Esophagus muscularis mucosa (tissue), 4 donors: ENCODE data around the gene CTSO. TPM values are rescaled to one million over a fixed set of nuclear protein-coding genes. Genes with fewer than 3 reads are reported as not detected.

Experiments
- DNase-seq: peaks from one replicate; pipeline ENCODE4 v3.0.0-alpha.2; 2017; ENCODE audit errors: extremely low spot score
- H3K27ac ChIP-seq, 4 donors: fragments of 200-600 bp; sonication (generic); replicated peaks in 1 of 4; 1 replicate in 3 of 4; 2 replicates in 1 of 4; pipeline ENCODE4 v1.5.1; 2016 to 2019; ENCODE audit warnings: mild to moderate bottlenecking in 1 of 4
- H3K27me3 ChIP-seq, 4 donors: fragments of 200-600 bp; sonication (generic); one replicate each; pipeline versions ENCODE4 v1.5.1 to v1.6.0; 2016 to 2019
- H3K36me3 ChIP-seq, 4 donors: fragments of 200-600 bp; sonication (generic); one replicate each; pipeline ENCODE4 v1.5.1; 2016 to 2019
- H3K4me1 ChIP-seq, 4 donors: fragments of 200-600 bp; sonication (generic); one replicate each; pipeline ENCODE4 v1.5.1; 2016 to 2019
- H3K4me3 ChIP-seq, 4 donors: fragments of 200-600 bp; sonication (generic); 1 replicate in 2 of 4; 2 replicates in 2 of 4; pipeline ENCODE4 v1.5.1; 2016 to 2019; ENCODE audit warnings: mild to moderate bottlenecking in 4 of 4, moderate library complexity in 1 of 4
- H3K9me3 ChIP-seq, 4 donors: fragments of 200-600 bp; sonication (generic); 1 replicate in 3 of 4; 2 replicates in 1 of 4; pipeline ENCODE4 v1.5.1; 2016 to 2019
- EP300 ChIP-seq: sonication (generic); formaldehyde crosslinking; IDR thresholded peaks from one replicate; pipeline ENCODE4 v1.6.1; 2017; ENCODE audit warnings: antibody characterized with exemption
- POLR2A ChIP-seq: fragments of 450-650 bp; IDR thresholded peaks from one replicate; pipeline ENCODE4 v1.6.1; 2017; ENCODE audit warnings: antibody characterized with exemption, moderate library complexity, mild to moderate bottlenecking, low read depth
- POLR2AphosphoS5 ChIP-seq, 2 donors: sonication (generic); formaldehyde crosslinking; IDR thresholded peaks; one replicate each; pipeline ENCODE4 v1.6.1; 2017; ENCODE audit warnings: antibody characterized with exemption in 2 of 2
- whole genome bisulfite sequencing: methylation state at CpG from one replicate; pipeline ENCODE4 v1.1.5; 2018; 5-methylcytosine and 5-hydroxymethylcytosine counted together
- intact Hi-C: fragments of 100-400 bp; cut with DNase I; formaldehyde crosslinking; loops from one replicate; pipeline ENCODE4 v1.15.1; 2023
- total RNA-seq, 4 donors: library from RNA; depleted of rRNA; stranded (reverse); fragments of >200 nt; gene quantifications; one replicate each; pipeline versions ENCODE4 v1.1.0 to v1.2.1, GENCODE V29; 2016
- TF ChIP-seq, protein P1 (sequence below), 3 experiments: fragments of 200-600 bp in 2 of 3; fragments of 450-650 bp in 1 of 3; sonication (generic) in 2 of 3; IDR thresholded peaks; one replicate each; pipeline ENCODE4 v1.5.1; 2017 to 2019; ENCODE audit warnings: antibody characterized with exemption in 3 of 3, mild to moderate bottlenecking in 2 of 3, moderate library complexity in 1 of 3

The CTSO gene
- total RNA-seq, 4 donors from 2014 or later = 18.8 to 22.8 (median 21.3) TPM

GRCh38 chr4:155885666-155886065, 68.0 kb downstream of the CTSO start:
- peaks cover 0 to 13% (median 0%) of the 10 kb centered on the region in 4 donors for H3K4me1 ChIP-seq
- H3K36me3 ChIP-seq = no peaks in the 10 kb centered on the region
- WGBS = 72% methylated on average over 6 of the region's 6 CpGs
- intact Hi-C loops = no loop called here
- no peak for DNase-seq
- TF ChIP-seq POLR2AphosphoS5 (IDR thresholded peaks at IDR 0.05) (no peak), EP300 (no peak), POLR2A (no peak)
- TF ChIP-seq, protein P1, sequence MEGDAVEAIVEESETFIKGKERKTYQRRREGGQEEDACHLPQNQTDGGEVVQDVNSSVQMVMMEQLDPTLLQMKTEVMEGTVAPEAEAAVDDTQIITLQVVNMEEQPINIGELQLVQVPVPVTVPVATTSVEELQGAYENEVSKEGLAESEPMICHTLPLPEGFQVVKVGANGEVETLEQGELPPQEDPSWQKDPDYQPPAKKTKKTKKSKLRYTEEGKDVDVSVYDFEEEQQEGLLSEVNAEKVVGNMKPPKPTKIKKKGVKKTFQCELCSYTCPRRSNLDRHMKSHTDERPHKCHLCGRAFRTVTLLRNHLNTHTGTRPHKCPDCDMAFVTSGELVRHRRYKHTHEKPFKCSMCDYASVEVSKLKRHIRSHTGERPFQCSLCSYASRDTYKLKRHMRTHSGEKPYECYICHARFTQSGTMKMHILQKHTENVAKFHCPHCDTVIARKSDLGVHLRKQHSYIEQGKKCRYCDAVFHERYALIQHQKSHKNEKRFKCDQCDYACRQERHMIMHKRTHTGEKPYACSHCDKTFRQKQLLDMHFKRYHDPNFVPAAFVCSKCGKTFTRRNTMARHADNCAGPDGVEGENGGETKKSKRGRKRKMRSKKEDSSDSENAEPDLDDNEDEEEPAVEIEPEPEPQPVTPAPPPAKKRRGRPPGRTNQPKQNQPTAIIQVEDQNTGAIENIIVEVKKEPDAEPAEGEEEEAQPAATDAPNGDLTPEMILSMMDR (IDR thresholded peaks at IDR 0.05) = no peak
- no peak overlapping the region for H3K27ac ChIP-seq
- H3K4me3 ChIP-seq = no peak overlapping the region
- no peaks in the 10 kb centered on the region for H3K27me3 ChIP-seq
- no peaks in the 10 kb centered on the region for H3K9me3 ChIP-seq

DNA sequence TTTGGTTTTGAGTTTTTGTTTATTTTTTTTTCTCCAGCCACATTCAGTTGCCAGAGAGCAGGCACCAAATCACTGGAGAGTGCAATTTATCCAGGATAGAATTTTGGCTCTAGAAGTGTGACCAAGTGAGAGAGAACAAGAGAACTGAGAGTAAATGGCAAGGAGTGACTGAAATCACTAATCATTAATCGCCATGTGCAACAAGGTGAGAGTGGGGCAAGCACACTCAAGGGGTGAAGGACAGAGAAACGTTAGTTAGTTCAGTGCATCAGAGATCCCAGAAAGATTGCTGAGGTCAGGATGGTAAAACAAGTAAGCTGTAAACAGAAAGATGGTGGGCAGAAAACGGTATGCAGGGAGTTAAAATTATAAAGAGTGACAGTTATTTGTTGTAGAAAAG, 69.8 kb downstream of the CTSO start:
- Histone ChIP-seq H3K27me3 (no peaks in the 10 kb centered on the region), H3K9me3 (no peaks in the 10 kb centered on the region), H3K36me3 (no peaks in the 10 kb centered on the region), H3K4me1 (peaks cover 0 to under 1% (median 0%) of the 10 kb centered on the region in 4 donors), H3K4me3 (no peak overlapping the region), H3K27ac (no peak overlapping the region)
- whole genome bisulfite sequencing = 81% methylated on average over 3 of the region's 3 CpGs
- DNase-seq = no peak
- intact Hi-C loops = no loop called here
- TF ChIP-seq EP300 = no peak
- no peak for TF ChIP-seq POLR2AphosphoS5 (IDR thresholded peaks at IDR 0.05)
- TF ChIP-seq, protein P1 (IDR thresholded peaks at IDR 0.05) = no peak
- TF ChIP-seq POLR2A = no peak

DNA sequence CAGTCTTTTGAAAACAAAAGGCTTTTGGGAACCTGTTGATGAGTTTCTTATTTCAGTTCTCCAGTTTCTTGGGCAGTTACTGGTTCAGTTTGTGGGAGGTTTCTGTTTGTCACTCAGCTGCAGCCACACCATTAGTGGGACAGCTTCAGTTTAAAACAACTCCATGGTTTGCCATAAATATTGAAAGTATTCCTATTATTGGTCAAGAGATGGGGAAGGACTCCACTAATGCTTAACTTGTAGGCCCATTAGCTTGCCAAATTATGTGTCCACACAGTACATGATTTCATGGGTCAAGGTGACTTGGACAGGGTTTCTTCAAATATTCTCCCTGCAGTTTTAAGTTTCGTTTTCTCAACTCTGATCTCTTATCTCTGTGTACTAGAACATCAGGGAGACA, 72.1 kb downstream of the CTSO start:
- Histone ChIP-seq H3K4me3 (no peak overlapping the region), H3K9me3 (no peaks in the 10 kb centered on the region), H3K36me3 (no peaks in the 10 kb centered on the region), H3K4me1 (no peaks in the 10 kb centered on the region), H3K27ac (no peak overlapping the region), H3K27me3 (no peaks in the 10 kb centered on the region)
- 73% methylated on average over 1 of the region's 1 CpG for WGBS
- DNase-seq = no peak
- intact Hi-C loops = no loop called here
- TF ChIP-seq, protein P1 (IDR thresholded peaks at IDR 0.05) = no peak
- TF ChIP-seq POLR2AphosphoS5 (IDR thresholded peaks at IDR 0.05) (no peak), POLR2A (no peak), EP300 (no peak)

- DNase-seq = no peak
- intact Hi-C loops = no loop called here
- H3K27me3 ChIP-seq = no peaks in the 10 kb centered on the region
- H3K9me3 ChIP-seq = peaks cover 0 to 5% (median 0%) of the 10 kb centered on the region in 4 donors
- H3K36me3 ChIP-seq = no peaks in the 10 kb centered on the region
- no peak overlapping the region for H3K27ac ChIP-seq
- no peak overlapping the region for H3K4me3 ChIP-seq
- no peak for TF ChIP-seq POLR2AphosphoS5 (IDR thresholded peaks at IDR 0.05)
- no peak for TF ChIP-seq POLR2A
- TF ChIP-seq EP300 = no peak
- TF ChIP-seq, protein P1 (IDR thresholded peaks at IDR 0.05) = no peak
- no peaks in the 10 kb centered on the region for H3K4me1 ChIP-seq
Measured at GRCh38 chr4:155879767-155880166, 73.9 kb downstream of the CTSO start.

GRCh38 chr4:155878611-155879010, 75.1 kb downstream of the CTSO start:
- intact Hi-C loops = no loop called here
- TF ChIP-seq, protein P1 (IDR thresholded peaks at IDR 0.05) = no peak
- TF ChIP-seq POLR2AphosphoS5 (IDR thresholded peaks at IDR 0.05) (no peak), EP300 (no peak), POLR2A (no peak)

More at GRCh38 chr4:155878611-155879010, 75.1 kb downstream of the CTSO start:
- H3K4me3 ChIP-seq = no peak overlapping the region
- no peaks in the 10 kb centered on the region for H3K4me1 ChIP-seq
- H3K9me3 ChIP-seq = peaks cover 0 to 5% (median 0%) of the 10 kb centered on the region in 4 donors
- H3K27ac ChIP-seq = no peak overlapping the region
- no peaks in the 10 kb centered on the region for H3K27me3 ChIP-seq
- no peak for DNase-seq
- no peaks in the 10 kb centered on the region for H3K36me3 ChIP-seq
- WGBS = 38% methylated on average over 2 of the region's 2 CpGs
